ENCODE data around the gene CAMTA1.

Gene CAMTA1

DNA sequence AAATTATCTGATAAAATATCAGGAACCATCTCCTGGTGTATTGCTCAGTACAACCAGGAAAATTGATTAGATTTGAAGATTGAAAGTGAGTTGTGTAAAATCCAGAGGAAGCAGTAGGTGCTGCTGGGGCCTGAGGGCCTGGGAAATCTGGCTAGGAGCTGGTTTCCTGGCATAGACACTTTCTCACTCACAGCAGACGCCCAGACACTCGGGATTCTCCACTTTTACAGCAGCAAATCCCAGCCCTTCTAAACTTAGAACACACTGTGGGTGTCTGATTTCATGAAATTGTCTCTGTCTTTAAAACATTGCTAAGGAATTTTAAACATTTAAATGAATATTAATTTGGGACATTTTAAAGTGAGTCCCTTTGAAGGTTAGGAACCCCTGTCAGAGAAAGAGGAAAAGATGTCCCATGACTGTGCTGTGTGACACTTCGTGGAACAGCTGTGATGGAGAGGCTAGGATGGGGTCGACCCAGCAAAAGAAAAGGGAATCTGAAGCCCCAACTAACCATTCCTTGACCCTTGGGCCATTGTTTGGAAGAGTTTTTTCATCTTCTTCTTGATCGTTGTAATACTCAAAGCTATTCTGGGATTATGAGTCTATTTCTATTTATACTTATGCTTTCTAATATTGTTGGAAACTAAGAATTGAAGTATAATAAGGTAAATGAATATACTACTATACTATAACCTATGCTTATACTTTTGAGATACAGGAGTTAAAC lies 936.9 kb downstream of the CAMTA1 start:
- no peak overlapping the region for H3K27ac ChIP-seq (ENCODE audit: low read length)
- H3K36me3 ChIP-seq (ENCODE audit: insufficient read depth, low read length): no peaks in the 10 kb centered on the region
- H3K9me3 ChIP-seq (ENCODE audit: insufficient read depth, low read length, severe bottlenecking): no peaks in the 10 kb centered on the region
- TF ChIP-seq, protein P1, sequence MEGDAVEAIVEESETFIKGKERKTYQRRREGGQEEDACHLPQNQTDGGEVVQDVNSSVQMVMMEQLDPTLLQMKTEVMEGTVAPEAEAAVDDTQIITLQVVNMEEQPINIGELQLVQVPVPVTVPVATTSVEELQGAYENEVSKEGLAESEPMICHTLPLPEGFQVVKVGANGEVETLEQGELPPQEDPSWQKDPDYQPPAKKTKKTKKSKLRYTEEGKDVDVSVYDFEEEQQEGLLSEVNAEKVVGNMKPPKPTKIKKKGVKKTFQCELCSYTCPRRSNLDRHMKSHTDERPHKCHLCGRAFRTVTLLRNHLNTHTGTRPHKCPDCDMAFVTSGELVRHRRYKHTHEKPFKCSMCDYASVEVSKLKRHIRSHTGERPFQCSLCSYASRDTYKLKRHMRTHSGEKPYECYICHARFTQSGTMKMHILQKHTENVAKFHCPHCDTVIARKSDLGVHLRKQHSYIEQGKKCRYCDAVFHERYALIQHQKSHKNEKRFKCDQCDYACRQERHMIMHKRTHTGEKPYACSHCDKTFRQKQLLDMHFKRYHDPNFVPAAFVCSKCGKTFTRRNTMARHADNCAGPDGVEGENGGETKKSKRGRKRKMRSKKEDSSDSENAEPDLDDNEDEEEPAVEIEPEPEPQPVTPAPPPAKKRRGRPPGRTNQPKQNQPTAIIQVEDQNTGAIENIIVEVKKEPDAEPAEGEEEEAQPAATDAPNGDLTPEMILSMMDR (IDR thresholded peaks at IDR 0.05; ENCODE audit: borderline replicate concordance, extremely low read depth, low read length, poor library complexity, severe bottlenecking): no peak
- TF ChIP-seq EZH2 (IDR thresholded peaks at IDR 0.05; ENCODE audit: borderline replicate concordance, low read depth, low read length, severe bottlenecking): no peak
- no peak overlapping the region for H2AFZ ChIP-seq (ENCODE audit: low read depth, low read length)
- ATAC-seq (ENCODE audit: insufficient read depth, low read depth): no peak
- no peaks in the 10 kb centered on the region for H3K79me2 ChIP-seq (ENCODE audit: insufficient read depth, low read length)
- no peak for DNase-seq
- H3K4me1 ChIP-seq (ENCODE audit: insufficient read depth, low read length): no peaks in the 10 kb centered on the region
- no peak overlapping the region for H3K4me3 ChIP-seq (ENCODE audit: low read depth in 1 of 2, low read length in 2 of 2)
- no peak overlapping the region for H3K4me2 ChIP-seq (ENCODE audit: insufficient read depth, low read length)
- H4K20me1 ChIP-seq (ENCODE audit: insufficient read depth, low read length): no peaks in the 10 kb centered on the region
- H3K9ac ChIP-seq (ENCODE audit: low read depth, low read length): no peak overlapping the region
- H3K27me3 ChIP-seq (ENCODE audit: insufficient read depth, low read length, poor library complexity): peaks cover 39% of the 10 kb centered on the region

DNA sequence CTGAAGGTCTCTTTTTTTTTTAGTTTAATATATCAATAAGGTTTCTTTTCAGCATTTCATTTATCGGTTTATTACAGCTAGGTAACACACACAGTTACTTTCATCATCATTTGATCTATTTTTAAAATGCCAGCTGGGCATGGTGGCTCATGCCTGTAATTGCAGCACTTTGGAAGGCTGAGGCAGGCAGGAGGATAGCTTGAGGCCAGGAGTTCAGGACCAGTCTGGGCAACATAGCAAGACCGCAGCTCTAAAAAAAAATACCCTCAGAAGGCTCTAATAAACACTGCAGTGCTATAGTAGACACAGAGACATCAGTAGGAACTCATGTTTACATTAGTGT lies 937.4 kb downstream of the CAMTA1 start:
- Histone ChIP-seq H3K79me2 (ENCODE audit: insufficient read depth, low read length) (no peaks in the 10 kb centered on the region), H3K9me3 (ENCODE audit: insufficient read depth, low read length, severe bottlenecking) (no peaks in the 10 kb centered on the region), H3K9ac (ENCODE audit: low read depth, low read length) (no peak overlapping the region), H3K4me1 (ENCODE audit: insufficient read depth, low read length) (no peaks in the 10 kb centered on the region), H3K36me3 (ENCODE audit: insufficient read depth, low read length) (no peaks in the 10 kb centered on the region), H3K27me3 (ENCODE audit: insufficient read depth, low read length, poor library complexity) (peaks cover 39% of the 10 kb centered on the region), H3K4me3 (ENCODE audit: low read depth in 1 of 2, low read length in 2 of 2) (no peak overlapping the region), H4K20me1 (ENCODE audit: insufficient read depth, low read length) (no peaks in the 10 kb centered on the region), H3K27ac (ENCODE audit: low read length) (no peak overlapping the region), H2AFZ (ENCODE audit: low read depth, low read length) (no peak overlapping the region), H3K4me2 (ENCODE audit: insufficient read depth, low read length) (no peak overlapping the region)
- DNase-seq: no peak
- no peak for TF ChIP-seq EZH2 (IDR thresholded peaks at IDR 0.05; ENCODE audit: borderline replicate concordance, low read depth, low read length, severe bottlenecking)
- TF ChIP-seq, protein P1 (IDR thresholded peaks at IDR 0.05; ENCODE audit: borderline replicate concordance, extremely low read depth, low read length, poor library complexity, severe bottlenecking): no peak
- no peak for ATAC-seq (ENCODE audit: insufficient read depth, low read depth)

DNA sequence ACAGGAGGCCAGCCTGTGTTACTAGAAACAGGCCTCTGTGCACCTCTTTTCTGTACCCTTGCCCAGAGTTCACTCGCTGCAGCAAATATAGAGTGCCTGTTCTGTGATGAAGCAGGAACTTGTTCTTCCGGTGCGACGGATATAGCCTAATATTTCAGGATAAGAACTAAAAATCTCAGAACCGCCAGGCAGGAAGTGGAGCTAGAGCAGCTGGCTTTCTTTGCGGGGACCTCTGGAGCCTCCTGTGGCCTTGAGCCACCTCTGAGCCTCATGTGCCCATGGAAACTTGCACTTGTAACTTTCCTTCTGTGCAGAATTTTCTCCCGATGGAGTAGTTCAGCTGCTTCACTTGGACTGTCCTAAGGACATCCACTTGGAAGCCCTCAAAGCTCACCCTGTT lies 941.4 kb downstream of the CAMTA1 start:
- H3K27ac ChIP-seq (ENCODE audit: low read length): no peak overlapping the region
- no peak overlapping the region for H2AFZ ChIP-seq (ENCODE audit: low read depth, low read length)
- no peaks in the 10 kb centered on the region for H3K4me1 ChIP-seq (ENCODE audit: insufficient read depth, low read length)
- H3K4me3 ChIP-seq (ENCODE audit: low read depth in 1 of 2, low read length in 2 of 2): no peak overlapping the region
- H3K9ac ChIP-seq (ENCODE audit: low read depth, low read length): no peak overlapping the region
- no peaks in the 10 kb centered on the region for H3K79me2 ChIP-seq (ENCODE audit: insufficient read depth, low read length)
- H3K4me2 ChIP-seq (ENCODE audit: insufficient read depth, low read length): no peak overlapping the region
- peaks cover 21% of the 10 kb centered on the region for H3K27me3 ChIP-seq (ENCODE audit: insufficient read depth, low read length, poor library complexity)
- TF ChIP-seq, protein P1 (IDR thresholded peaks at IDR 0.05; ENCODE audit: borderline replicate concordance, extremely low read depth, low read length, poor library complexity, severe bottlenecking): no peak
- TF ChIP-seq EZH2 (IDR thresholded peaks at IDR 0.05; ENCODE audit: borderline replicate concordance, low read depth, low read length, severe bottlenecking): no peak
- no peaks in the 10 kb centered on the region for H3K9me3 ChIP-seq (ENCODE audit: insufficient read depth, low read length, severe bottlenecking)
- no peak for ATAC-seq (ENCODE audit: insufficient read depth, low read depth)
- no peaks in the 10 kb centered on the region for H3K36me3 ChIP-seq (ENCODE audit: insufficient read depth, low read length)
- no peak for DNase-seq
- no peaks in the 10 kb centered on the region for H4K20me1 ChIP-seq (ENCODE audit: insufficient read depth, low read length)

Data from DND-41 (cell line).